C1 segment of cervical spinal cord (tissue), 14 donors: ENCODE measurements around the gene SHANK1.

Experiments used
- DNase-seq, 14 donors: peaks; one replicate each; lab custom pipeline; 2025; lab: John Stamatoyannopoulos, UW

SHANK1 gene

GRCh38 chr19:50686310-50687032 is 33.1 kb downstream of the SHANK1 start:
- no peak for DNase-seq

GRCh38 chr19:50679177-50680125 is 40.2 kb downstream of the SHANK1 start:
- peak in 13 of 14 donors; percentile 2 to 77 (median 56) for DNase-seq

DNA sequence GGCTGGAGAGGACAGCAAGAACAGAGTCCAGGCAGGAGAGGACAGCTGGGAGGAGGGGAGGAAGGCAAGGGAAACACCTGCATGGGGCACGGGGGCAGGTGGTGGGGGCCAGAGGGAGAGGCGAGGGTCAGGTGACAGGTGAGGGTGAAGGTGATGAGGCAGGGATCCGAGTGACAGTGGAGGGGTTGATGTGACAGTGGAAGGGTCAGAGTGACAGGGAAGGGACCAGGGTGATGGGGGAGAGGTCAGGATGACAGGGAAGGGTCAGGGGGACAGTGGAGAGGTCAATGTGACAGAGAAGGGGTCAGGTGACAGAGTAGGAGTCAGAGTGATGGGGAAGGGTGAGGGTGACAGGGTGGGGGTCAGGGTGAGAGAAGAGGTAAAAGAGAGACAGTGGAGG is 41.3 kb downstream of the SHANK1 start:
- DNase-seq, result no peak

- DNase-seq, result no peak
Measured at GRCh38 chr19:50677636-50678035, 42.0 kb downstream of the SHANK1 start.

DNA sequence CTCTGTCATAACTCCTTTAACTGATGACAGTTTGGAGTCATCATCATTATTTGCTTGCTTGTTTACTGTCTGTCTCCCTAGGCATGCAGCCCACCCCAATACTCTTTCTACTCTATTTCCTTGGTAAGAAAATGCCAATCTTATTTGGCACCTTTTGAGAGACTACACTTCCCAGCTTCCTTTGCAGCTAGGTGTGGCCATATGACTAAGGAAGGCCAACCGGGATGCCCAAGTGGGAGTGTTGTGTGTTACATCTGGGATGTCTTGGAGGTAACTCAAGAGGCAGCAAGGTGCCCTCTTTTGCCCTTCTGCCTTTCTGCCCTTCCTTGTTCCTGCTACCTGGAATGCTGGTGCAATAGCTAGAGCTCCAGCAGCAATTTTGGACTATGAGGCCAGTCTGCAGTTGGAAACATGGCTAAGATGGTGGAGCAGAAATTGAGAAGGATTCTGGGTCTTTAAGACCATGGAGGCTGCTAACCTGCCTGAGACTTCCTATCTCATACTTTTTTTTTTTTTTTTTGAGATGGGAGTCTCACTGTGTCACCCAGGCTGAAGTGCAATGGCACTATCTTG is 42.9 kb downstream of the SHANK1 start:
- no peak for DNase-seq

- DNase-seq, result no peak
Measured at GRCh38 chr19:50673118-50673517, 46.5 kb downstream of the SHANK1 start.

DNA sequence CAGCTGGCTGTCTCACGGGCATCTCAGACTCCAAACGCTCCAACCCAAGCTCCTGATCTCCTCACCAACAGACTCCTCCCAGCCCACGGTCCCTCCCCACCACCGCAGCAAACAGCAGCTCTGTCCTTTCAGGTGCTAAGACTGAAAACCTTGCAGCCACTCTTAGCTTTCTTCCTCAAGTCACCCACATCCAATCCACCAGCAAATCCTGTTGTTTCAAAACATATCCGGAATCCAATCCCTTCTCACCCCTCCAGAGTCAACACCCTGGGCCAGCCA is 49.6 kb downstream of the SHANK1 start:
- no peak for DNase-seq

GRCh38 chr19:50669302-50670101 is 50.1 kb downstream of the SHANK1 start:
- DNase-seq, result peak in 5 of 14 donors; percentile 1 to 23 (median 7)

GRCh38 chr19:50668879-50669278 is 50.7 kb downstream of the SHANK1 start:
- DNase-seq, result no peak

- no peak for DNase-seq
Measured at GRCh38 chr19:50668416-50668815, 51.2 kb downstream of the SHANK1 start.

- no peak for DNase-seq
Measured at GRCh38 chr19:50667759-50668231, 51.8 kb downstream of the SHANK1 start.

DNA sequence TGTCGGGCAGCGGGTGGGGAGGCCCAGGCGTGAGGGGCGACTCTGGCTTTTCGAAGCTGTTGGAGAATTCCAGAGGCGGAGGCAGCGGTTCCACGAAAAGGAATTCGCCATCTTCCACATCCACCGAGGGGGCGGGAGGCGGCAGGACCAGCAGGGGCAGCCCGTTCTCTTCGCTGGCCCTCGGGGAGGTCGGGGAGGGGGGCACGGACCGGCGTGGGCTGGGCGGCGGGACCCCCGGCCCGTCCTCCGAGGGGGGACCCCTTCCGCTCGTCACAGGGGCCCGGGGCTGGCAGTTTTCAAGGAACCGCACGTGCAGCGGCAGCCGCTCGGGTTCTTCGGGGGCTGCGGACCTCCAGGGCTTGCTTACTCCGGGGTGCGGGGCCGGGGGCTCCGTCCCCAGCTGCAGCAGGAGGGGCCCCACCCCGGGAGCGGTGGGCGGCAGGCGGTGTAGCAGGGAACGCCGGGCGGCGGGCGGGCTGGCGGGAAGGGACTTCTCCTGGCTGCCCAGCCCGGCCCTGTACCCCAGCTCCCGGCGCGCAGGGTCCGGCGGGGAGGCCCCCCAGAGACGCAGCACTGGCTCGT is 52.3 kb downstream of the SHANK1 start:
- no peak for DNase-seq

DNA sequence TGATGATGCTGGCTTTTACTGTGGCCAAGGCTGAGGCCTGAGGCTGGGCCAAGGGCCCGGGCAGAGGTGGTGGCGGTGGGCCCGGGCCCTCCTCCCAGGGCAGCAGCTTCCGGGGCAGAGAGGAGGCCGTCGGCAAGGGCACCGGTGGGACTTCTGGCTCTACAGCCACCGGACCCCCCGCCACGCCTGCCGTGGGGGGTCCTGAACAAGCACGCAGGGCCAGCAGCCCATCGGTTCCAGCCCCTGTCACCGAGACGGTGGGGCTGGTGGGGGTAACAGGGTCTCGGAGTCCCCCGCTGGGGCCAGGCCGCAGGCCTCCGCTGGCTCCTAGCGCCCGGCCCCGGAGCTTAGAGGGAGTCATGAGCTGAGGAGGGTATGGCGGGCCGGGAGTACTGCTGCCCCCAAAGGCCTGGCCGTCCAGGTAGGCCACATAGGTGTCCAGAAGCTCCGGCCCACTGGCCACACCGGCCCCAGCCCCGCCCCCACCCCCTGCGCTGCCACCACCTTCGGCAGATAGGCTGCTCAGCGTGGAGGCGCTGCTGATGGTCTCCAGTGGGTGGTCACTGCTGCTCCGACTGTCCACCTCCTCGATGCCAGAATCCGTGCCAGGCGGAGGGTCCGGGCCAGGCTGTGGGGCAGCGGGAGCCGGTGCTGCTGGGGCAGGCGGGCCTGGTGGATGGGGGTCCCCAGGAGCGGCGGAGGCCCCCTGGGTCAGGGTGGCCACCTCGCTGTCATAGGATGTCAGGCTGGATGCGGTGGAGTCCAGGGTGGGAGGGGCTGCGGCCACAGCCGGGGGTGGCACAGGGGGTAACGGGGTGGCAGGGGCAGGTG is 53.0 kb downstream of the SHANK1 start:
- DNase-seq, result no peak

DNA sequence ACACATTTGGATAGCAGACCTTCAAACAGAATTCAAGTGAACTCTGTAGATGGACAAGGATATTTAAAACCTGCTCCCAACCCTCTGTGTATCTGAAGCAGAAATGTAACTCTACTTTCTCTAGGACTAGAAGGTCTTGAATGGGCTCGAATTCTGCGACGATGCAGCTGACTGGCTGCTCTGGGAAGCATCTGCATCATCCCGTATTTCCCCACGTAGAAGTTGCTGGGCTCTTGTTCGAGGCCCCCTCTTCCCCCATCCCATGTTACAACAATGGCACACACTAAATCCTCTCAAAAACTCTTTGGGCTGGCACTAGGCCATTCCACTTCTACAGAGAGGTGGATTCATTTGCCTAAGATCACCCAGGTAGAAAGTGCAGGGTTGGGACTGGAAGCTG is 55.4 kb downstream of the SHANK1 start:
- no peak for DNase-seq

DNA sequence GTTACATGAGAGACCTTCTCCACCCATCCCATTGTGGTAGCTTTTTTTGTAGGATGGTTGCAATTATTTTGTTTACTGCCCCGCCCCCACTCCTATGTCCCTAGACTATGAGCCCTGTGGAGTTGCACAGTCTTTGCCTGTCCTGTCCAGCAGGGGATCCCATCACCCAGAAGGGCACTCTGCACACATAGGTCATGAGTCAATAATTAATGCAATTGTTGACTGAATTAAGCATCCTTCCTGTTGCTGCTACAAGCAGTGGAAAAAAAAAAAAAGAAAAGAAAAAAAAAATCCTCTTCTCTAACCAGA is 56.2 kb downstream of the SHANK1 start:
- DNase-seq, result no peak

DNA sequence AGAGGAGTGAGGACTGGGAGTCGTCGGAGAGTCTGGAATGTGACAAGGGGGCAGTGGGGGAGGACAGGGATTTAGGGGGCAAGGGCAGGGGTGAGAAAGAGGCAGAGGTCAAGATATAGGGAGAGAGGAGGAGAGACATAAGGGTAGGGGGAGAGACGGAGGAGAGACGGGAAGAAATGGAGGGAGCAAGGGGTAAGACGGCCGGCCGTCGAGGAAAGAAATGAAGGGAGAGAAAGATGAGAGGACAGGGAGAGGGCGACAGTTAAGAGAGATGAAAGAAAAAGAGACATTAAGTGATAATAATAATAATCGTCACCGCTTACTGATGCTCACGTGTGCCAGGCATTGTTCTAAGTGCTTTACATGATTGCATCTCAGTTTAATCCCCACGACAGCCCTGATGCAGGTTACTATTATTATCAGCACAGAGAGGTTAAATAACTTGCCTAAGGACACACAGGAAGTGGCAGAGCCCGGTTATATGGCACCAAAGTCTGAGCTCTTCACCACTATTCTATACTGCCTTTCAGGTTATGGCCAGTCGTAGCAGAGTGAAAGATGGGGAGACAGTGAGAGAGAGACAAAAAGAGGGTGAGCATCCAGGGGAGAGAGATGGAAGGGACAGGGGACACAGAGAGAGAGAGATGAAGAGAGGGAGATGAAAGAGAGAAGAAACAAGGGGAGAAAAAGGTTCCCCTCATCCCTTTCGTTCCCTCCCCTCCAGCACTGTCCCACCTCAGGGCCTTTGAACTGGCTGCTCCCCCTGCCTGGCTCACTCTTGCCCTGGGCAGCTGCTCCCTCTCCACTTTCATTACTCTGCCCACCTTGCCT is 56.7 kb downstream of the SHANK1 start:
- DNase-seq, result no peak

GRCh38 chr19:50661766-50662650 is 57.6 kb downstream of the SHANK1 start:
- no peak for DNase-seq

DNA sequence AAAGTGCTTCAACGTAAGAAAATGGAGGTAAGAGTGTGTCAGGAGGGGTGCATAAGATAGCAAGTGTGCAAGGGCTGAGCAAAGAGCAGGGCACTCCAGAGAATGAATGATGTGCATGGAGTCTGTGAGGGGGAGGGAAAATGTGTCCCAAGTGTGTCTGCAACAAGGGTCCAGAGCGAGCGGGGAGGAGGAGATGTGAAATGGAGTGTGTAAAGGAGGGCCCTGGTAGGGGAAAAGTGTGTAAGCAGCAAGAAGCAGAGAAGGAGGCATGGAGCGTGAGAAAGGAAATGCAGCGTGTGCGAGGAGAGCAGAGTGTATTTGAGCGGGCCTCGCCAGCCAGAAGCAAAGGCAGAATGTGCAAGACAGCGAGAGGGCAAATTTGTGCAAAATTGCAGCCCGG is 58.6 kb downstream of the SHANK1 start:
- DNase-seq, result no peak

GRCh38 chr19:50660088-50660366 is 59.6 kb downstream of the SHANK1 start:
- DNase-seq, result no peak
